Measurements from ENCODE around the gene RIT1.

- TF ChIP-seq CTCF (conservative IDR thresholded peaks at IDR 0.05; ENCODE audit: low read depth, low read length): no peak
- TF ChIP-seq EZH2 (IDR thresholded peaks at IDR 0.05; ENCODE audit: low read length, unreplicated experiment): no peak
- no peak for TF ChIP-seq EZH2phosphoT487 (IDR thresholded peaks at IDR 0.05; ENCODE audit: borderline replicate concordance, low read length)
Observed at GRCh38 chr1:155861896-155862295, 49.3 kb downstream of the RIT1 start.
